SK-N-SH (cell line): ENCODE data around the gene SAT1.

Experiments used
- CHD2 ChIP-seq: fragments of 150-350 bp; IDR thresholded peaks from 2 replicates; pipeline ENCODE4 v1.6.1; 2018; ENCODE audit warnings: low read length; ENCODE audit not compliant: partially characterized antibody
- CTCF ChIP-seq: fragments of 200-600 bp; sonication (generic); IDR thresholded peaks from 2 replicates; pipeline ENCODE4 v1.6.1; 2017; ENCODE audit warnings: antibody characterized with exemption, mild to moderate bottlenecking, moderate library complexity
- GATA2 ChIP-seq: sonication (generic); formaldehyde crosslinking; IDR thresholded peaks from 2 replicates; pipeline ENCODE4 v1.5.0; 2020; ENCODE audit warnings: mild to moderate bottlenecking, missing genetic modification reagents
- JUND ChIP-seq: IDR thresholded peaks from 2 replicates; pipeline ENCODE4 v1.4.0; 2012

- TF ChIP-seq CTCF, result no peak
- no peak for TF ChIP-seq JUND
- no peak for TF ChIP-seq CHD2
- no peak for TF ChIP-seq GATA2
Measured at GRCh38 chrX:23817979-23818336, 35.0 kb downstream of the SAT1 start.
